CD14-positive monocyte (primary cell): ENCODE results near the gene ZNF662. TPM values are rescaled to one million over a fixed set of nuclear protein-coding genes. Genes with fewer than 3 reads are reported as not detected.

Source experiments
- DNase-seq, 3 donors: peaks; one replicate each; pipeline ENCODE4 v3.0.0-alpha.2; 2011 to 2022
- H2AFZ ChIP-seq: 2 replicates; pipeline ENCODE4 v1.6.0; 2012; ENCODE audit warnings: mild to moderate bottlenecking, low read depth, low read length, inconsistent platforms; ENCODE audit not compliant: insufficient read depth, poor library complexity, severe bottlenecking
- H3K27ac ChIP-seq, 2 donors: 1 replicate in 1 of 2; 2 replicates in 1 of 2; pipeline ENCODE4 v1.5.1; 2012 to 2013; ENCODE audit warnings: low read length in 2 of 2, control low read depth in 1 of 2, inconsistent platforms in 1 of 2, low read depth in 1 of 2, mild to moderate bottlenecking in 1 of 2
- H3K27me3 ChIP-seq, 2 donors: one replicate each; pipeline versions ENCODE4 v1.6.0 to v1.6.1; 2011 to 2013; ENCODE audit warnings: low read length in 2 of 2; ENCODE audit not compliant: control insufficient read depth in 2 of 2, insufficient read depth in 2 of 2
- H3K36me3 ChIP-seq, 2 donors: replicated peaks in 1 of 2; 1 replicate in 1 of 2; 2 replicates in 1 of 2; pipeline versions ENCODE4 v1.5.1 to v1.6.1; 2012 to 2013; ENCODE audit warnings: low read length in 2 of 2, control low read depth in 1 of 2, inconsistent platforms in 1 of 2, mild to moderate bottlenecking in 1 of 2; ENCODE audit not compliant: insufficient read depth in 2 of 2, control insufficient read depth in 1 of 2
- H3K4me1 ChIP-seq, 2 donors: 1 replicate in 1 of 2; 2 replicates in 1 of 2; pipeline versions ENCODE4 v1.5.1 to v1.6.1; 2012 to 2013; ENCODE audit warnings: low read length in 2 of 2, control low read depth in 1 of 2, inconsistent platforms in 1 of 2, mild to moderate bottlenecking in 1 of 2, moderate library complexity in 1 of 2; ENCODE audit not compliant: insufficient read depth in 2 of 2, control insufficient read depth in 1 of 2
- H3K4me2 ChIP-seq: replicated peaks from 2 replicates; pipeline ENCODE3; 2012; ENCODE audit warnings: low read length, moderate library complexity, mild to moderate bottlenecking; ENCODE audit not compliant: poor library complexity, severe bottlenecking; ENCODE audit errors: extremely low read depth
- H3K4me3 ChIP-seq, 3 experiments: fragments of 200-600 bp in 1 of 3; sonication (generic) in 1 of 3; replicated peaks in 1 of 3; 1 replicate in 2 of 3; 2 replicates in 1 of 3; pipeline ENCODE4 v1.5.1; 2011 to 2013; ENCODE audit warnings: low read length in 3 of 3, mild to moderate bottlenecking in 3 of 3, control low read depth in 2 of 3, low read depth in 2 of 3, inconsistent platforms in 1 of 3, moderate library complexity in 1 of 3
- H3K79me2 ChIP-seq: 2 replicates; pipeline ENCODE4 v1.6.0; 2012; ENCODE audit warnings: mild to moderate bottlenecking, control low read depth, inconsistent platforms, low read length, moderate library complexity; ENCODE audit not compliant: insufficient read depth
- H3K9ac ChIP-seq: 2 replicates; pipeline ENCODE4 v1.6.0; 2017; ENCODE audit warnings: low read length, mild to moderate bottlenecking; ENCODE audit not compliant: insufficient read depth, poor library complexity, severe bottlenecking
- H3K9me3 ChIP-seq, 2 donors: replicated peaks in 1 of 2; 1 replicate in 1 of 2; 2 replicates in 1 of 2; pipeline versions ENCODE4 v1.5.1 to v1.6.1; 2012 to 2013; ENCODE audit warnings: low read length in 2 of 2, control low read depth in 1 of 2; ENCODE audit not compliant: control insufficient read depth in 1 of 2, insufficient read depth in 1 of 2
- H4K20me1 ChIP-seq: 2 replicates; pipeline ENCODE4 v1.6.0; 2012; ENCODE audit warnings: mild to moderate bottlenecking, low read length, control low read depth, moderate library complexity; ENCODE audit not compliant: insufficient read depth
- H3K27ac Mint-ChIP-seq, 7 donors: one replicate each; pipeline ENCODE4 v1.8.0; 2020; ENCODE audit warnings: mild to moderate bottlenecking in 7 of 7, mixed read lengths in 7 of 7, moderate library complexity in 6 of 7, inconsistent platforms in 2 of 7
- H3K27me3 Mint-ChIP-seq, 3 donors: one replicate each; pipeline ENCODE4 v1.8.0; 2021 to 2022; ENCODE audit warnings: low read depth in 3 of 3, mild to moderate bottlenecking in 3 of 3, mixed read lengths in 3 of 3, moderate library complexity in 3 of 3, inconsistent platforms in 1 of 3
- H3K36me3 Mint-ChIP-seq, 2 donors: one replicate each; pipeline ENCODE4 v1.8.0; 2020; ENCODE audit warnings: mixed read lengths in 2 of 2, inconsistent platforms in 1 of 2, mild to moderate bottlenecking in 1 of 2
- H3K4me1 Mint-ChIP-seq: one replicate; pipeline ENCODE4 v1.8.0; 2020; ENCODE audit warnings: mild to moderate bottlenecking, mixed read lengths
- H3K4me3 Mint-ChIP-seq, 2 donors: one replicate each; pipeline ENCODE4 v1.8.0; 2020; ENCODE audit warnings: mild to moderate bottlenecking in 2 of 2, mixed read lengths in 2 of 2, moderate library complexity in 1 of 2
- H3K9me3 Mint-ChIP-seq, 7 donors: one replicate each; pipeline ENCODE4 v1.8.0; 2020 to 2022; ENCODE audit warnings: mixed read lengths in 7 of 7, mild to moderate bottlenecking in 6 of 7, moderate library complexity in 6 of 7, inconsistent platforms in 2 of 7
- CTCF ChIP-seq: fragments of 200-600 bp; IDR thresholded peaks from one replicate; pipeline ENCODE4 v1.8.0; 2022; ENCODE audit warnings: antibody characterized with exemption, mild to moderate bottlenecking
- whole genome bisulfite sequencing: methylation state at CpG from one replicate; pipeline ENCODE4 v1.1.5; 2013; ENCODE audit warnings: missing lambda C conversion rate; ENCODE audit not compliant: insufficient coverage; 5-methylcytosine and 5-hydroxymethylcytosine counted together
- intact Hi-C, 2 donors: fragments of 100-400 bp; cut with micrococcal nuclease; formaldehyde crosslinking; loops; one replicate each; pipeline versions ENCODE4 v1.15.0 to v1.15.1; 2023
- polyA plus RNA-seq, 3 donors: library from polyadenylated mRNA; depleted of rRNA in 1 of 3; unstranded in 2 of 3; stranded (reverse) in 1 of 3; fragments of 300-500 nt in 2 of 3; fragments of >200 nt in 1 of 3; fragmentation: Illumina TruSeq in 2 of 3; gene quantifications; 1 replicate in 2 of 3; 2 replicates in 1 of 3; pipeline ENCODE4 v1.2.3, GENCODE V29; 2012 to 2021

The ZNF662 gene
- polyA plus RNA-seq, 3 donors: 0.09 TPM; not detected in 2

- Histone ChIP-seq H4K20me1 (no peaks in the 10 kb centered on the region), H3K36me3 (no peaks in the 10 kb centered on the region), H3K9me3 (peaks cover 8% of the 10 kb centered on the region in 2 donors), H3K4me2 (no peak overlapping the region), H3K79me2 (no peaks in the 10 kb centered on the region), H3K27ac (no peak overlapping the region), H3K9ac (no peak overlapping the region), H3K4me3 (no peak overlapping the region), H3K4me1 (no peaks in the 10 kb centered on the region), H2AFZ (no peak overlapping the region), H3K27me3 (no peaks in the 10 kb centered on the region)
- Mint-ChIP-seq H3K9me3 (peaks cover 3 to 21% (median 8%) of the 10 kb centered on the region in 7 donors), H3K27me3 (peaks cover 0 to 7% (median 5%) of the 10 kb centered on the region in 3 donors), H3K36me3 (no peaks in the 10 kb centered on the region), H3K4me3 (no peak overlapping the region), H3K27ac (no peak overlapping the region), H3K4me1 (no peaks in the 10 kb centered on the region)
- WGBS: 100% methylated on average over 4 of the region's 4 CpGs
- no peak for DNase-seq
- TF ChIP-seq CTCF: no peak
- intact Hi-C loops: no loop called here
Measured at GRCh38 chr3:42923606-42924005, 17.7 kb downstream of the ZNF662 start.

DNA sequence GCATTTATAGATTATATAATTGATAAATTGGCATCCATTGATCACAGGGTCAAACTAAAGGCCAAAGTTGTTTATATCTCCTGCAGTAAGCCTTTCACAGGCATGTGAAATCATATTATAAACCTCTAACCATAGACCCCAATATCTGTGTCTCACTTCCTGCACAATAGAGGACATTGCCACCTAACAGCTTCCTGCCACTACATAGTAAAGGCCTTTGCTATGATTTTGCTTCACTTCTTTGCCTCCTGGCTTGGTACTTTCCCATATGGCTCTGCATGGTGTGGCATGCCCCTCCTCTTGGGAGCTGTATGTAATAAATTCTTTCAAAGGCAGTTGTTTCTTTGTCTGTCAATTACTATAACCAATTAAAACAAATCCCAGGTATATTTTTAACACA, 20.4 kb downstream of the ZNF662 start:
- no peaks in the 10 kb centered on the region for H4K20me1 ChIP-seq
- no peak overlapping the region for H3K4me2 ChIP-seq
- no peaks in the 10 kb centered on the region for H3K79me2 ChIP-seq
- Mint-ChIP-seq H3K9me3 (peaks cover 2 to 7% (median 3%) of the 10 kb centered on the region in 7 donors), H3K27me3 (peaks cover 0 to 10% (median 9%) of the 10 kb centered on the region in 3 donors), H3K36me3 (no peaks in the 10 kb centered on the region), H3K27ac (no peak overlapping the region), H3K4me1 (no peaks in the 10 kb centered on the region), H3K4me3 (no peak overlapping the region)
- no peak overlapping the region for H2AFZ ChIP-seq
- no peak overlapping the region for H3K4me3 ChIP-seq
- H3K4me1 ChIP-seq: no peaks in the 10 kb centered on the region
- DNase-seq: no peak
- H3K9me3 ChIP-seq: no peaks in the 10 kb centered on the region
- TF ChIP-seq CTCF: no peak
- H3K27me3 ChIP-seq: no peaks in the 10 kb centered on the region
- no peaks in the 10 kb centered on the region for H3K36me3 ChIP-seq
- intact Hi-C loops: no loop called here
- no peak overlapping the region for H3K9ac ChIP-seq
- H3K27ac ChIP-seq: no peak overlapping the region
